MM.1S (cell line): ENCODE data around the gene SDK1.

Experiments used
- CTCF ChIP-seq: fragments of 300-600 bp; sonication (generic); IDR thresholded peaks from 2 replicates; pipeline ENCODE4 v1.5.1; 2016; ENCODE audit warnings: antibody characterized with exemption, low read length, mixed read lengths
- EZH2 ChIP-seq: fragments of 300-600 bp; sonication (generic); optimal IDR thresholded peaks from 2 replicates; pipeline ENCODE3; 2017; ENCODE audit warnings: low read depth, mild to moderate bottlenecking, antibody characterized with exemption, low read length, mixed read lengths
- EZH2phosphoT487 ChIP-seq: fragments of 300-600 bp; sonication (generic); IDR thresholded peaks from 2 replicates; pipeline ENCODE4 v1.6.1; 2018; ENCODE audit warnings: antibody characterized with exemption, low read length

- no peak for TF ChIP-seq CTCF
- no peak for TF ChIP-seq EZH2
- TF ChIP-seq EZH2phosphoT487 = no peak
Observed at GRCh38 chr7:4166807-4167206, 865.8 kb downstream of the SDK1 start.
